HCT116 (cell line): ENCODE data around the gene MID1.

Source experiments
- ATF3 ChIP-seq: IDR thresholded peaks from 2 replicates; pipeline ENCODE4 v1.6.1; 2012
- CEBPB ChIP-seq: IDR thresholded peaks from 2 replicates; pipeline ENCODE4 v1.6.1; 2012; ENCODE audit warnings: low read depth
- EZH2 ChIP-seq: fragments of 200-600 bp; sonication (generic); IDR thresholded peaks from 2 replicates; pipeline ENCODE4 v1.6.1; 2017; ENCODE audit warnings: antibody characterized with exemption, mixed run types
- FOSL1 ChIP-seq: IDR thresholded peaks from 2 replicates; pipeline ENCODE4 v1.6.1; 2012; ENCODE audit warnings: low read depth
- POLR2A ChIP-seq: IDR thresholded peaks from 2 replicates; pipeline ENCODE4 v1.7.0; 2011; ENCODE audit warnings: borderline replicate concordance; ENCODE audit not compliant: insufficient read depth, insufficient read length; ENCODE audit errors: extremely low read depth
- POLR2AphosphoS5 ChIP-seq: IDR thresholded peaks from 2 replicates; pipeline ENCODE4 v1.6.1; 2011; ENCODE audit warnings: mild to moderate bottlenecking, low read depth, low read length, moderate library complexity
- RAD21 ChIP-seq: IDR thresholded peaks from 2 replicates; pipeline ENCODE4 v1.6.1; 2012; ENCODE audit warnings: low read depth, mild to moderate bottlenecking
- REST ChIP-seq: IDR thresholded peaks from 2 replicates; pipeline ENCODE4 v1.6.1; 2012; ENCODE audit warnings: low read depth
- TCF7L2 ChIP-seq: IDR thresholded peaks from 2 replicates; pipeline ENCODE4 v1.7.0; 2011; ENCODE audit warnings: borderline replicate concordance, inconsistent platforms; ENCODE audit not compliant: insufficient read depth, insufficient read length; ENCODE audit errors: extremely low read depth
- ZFX ChIP-seq: fragments of 450-650 bp; IDR thresholded peaks from 2 replicates; pipeline ENCODE4 v1.6.1; 2017
- TF ChIP-seq, protein P1 (sequence below), 3 experiments: fragments of 200-600 bp in 1 of 3; sonication (generic) in 1 of 3; IDR thresholded peaks in 2 of 3; conservative IDR thresholded peaks in 1 of 3; 2 replicates each; pipeline ENCODE4 v1.5.1; 2012 to 2017; ENCODE audit warnings: low read depth in 2 of 3, low read length in 2 of 3, antibody characterized with exemption in 1 of 3, borderline replicate concordance in 1 of 3, control low read depth in 1 of 3, mild to moderate bottlenecking in 1 of 3, mixed read lengths in 1 of 3, mixed run types in 1 of 3, moderate library complexity in 1 of 3; ENCODE audit not compliant: insufficient read depth in 1 of 3

DNA sequence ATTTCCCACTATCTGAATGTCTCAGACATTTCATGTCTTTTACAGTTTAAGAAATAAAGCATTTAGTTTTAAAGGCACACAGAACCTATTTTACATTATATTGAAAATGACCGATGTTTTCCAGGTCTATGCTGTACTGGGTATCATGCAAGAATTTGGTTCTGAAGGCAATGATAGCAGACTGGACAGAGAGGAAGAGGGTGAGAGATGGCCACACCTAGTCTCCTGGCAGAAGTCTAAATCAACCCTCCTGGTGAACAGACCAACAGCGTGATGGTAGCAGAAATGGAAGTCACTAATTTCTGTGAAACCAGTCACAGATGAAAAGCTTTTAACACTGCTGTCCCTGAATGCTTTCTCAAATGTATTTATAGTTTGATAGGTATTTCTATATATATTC is 41.9 kb downstream of the MID1 start:
- TF ChIP-seq EZH2, result no peak
- TF ChIP-seq, protein P1, sequence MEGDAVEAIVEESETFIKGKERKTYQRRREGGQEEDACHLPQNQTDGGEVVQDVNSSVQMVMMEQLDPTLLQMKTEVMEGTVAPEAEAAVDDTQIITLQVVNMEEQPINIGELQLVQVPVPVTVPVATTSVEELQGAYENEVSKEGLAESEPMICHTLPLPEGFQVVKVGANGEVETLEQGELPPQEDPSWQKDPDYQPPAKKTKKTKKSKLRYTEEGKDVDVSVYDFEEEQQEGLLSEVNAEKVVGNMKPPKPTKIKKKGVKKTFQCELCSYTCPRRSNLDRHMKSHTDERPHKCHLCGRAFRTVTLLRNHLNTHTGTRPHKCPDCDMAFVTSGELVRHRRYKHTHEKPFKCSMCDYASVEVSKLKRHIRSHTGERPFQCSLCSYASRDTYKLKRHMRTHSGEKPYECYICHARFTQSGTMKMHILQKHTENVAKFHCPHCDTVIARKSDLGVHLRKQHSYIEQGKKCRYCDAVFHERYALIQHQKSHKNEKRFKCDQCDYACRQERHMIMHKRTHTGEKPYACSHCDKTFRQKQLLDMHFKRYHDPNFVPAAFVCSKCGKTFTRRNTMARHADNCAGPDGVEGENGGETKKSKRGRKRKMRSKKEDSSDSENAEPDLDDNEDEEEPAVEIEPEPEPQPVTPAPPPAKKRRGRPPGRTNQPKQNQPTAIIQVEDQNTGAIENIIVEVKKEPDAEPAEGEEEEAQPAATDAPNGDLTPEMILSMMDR (IDR thresholded peaks at IDR 0.05 in 2 of 3, conservative IDR thresholded peaks at IDR 0.05 in 1 of 3; ENCODE audit: borderline replicate concordance in 1 of 3, insufficient read depth in 1 of 3, low read depth in 2 of 3, low read length in 2 of 3), result no peak
- TF ChIP-seq TCF7L2, result no peak
- no peak for TF ChIP-seq RAD21
- TF ChIP-seq ZFX, result no peak
- no peak for TF ChIP-seq POLR2A
- TF ChIP-seq ATF3, result no peak
- no peak for TF ChIP-seq CEBPB
- no peak for TF ChIP-seq POLR2AphosphoS5
- no peak for TF ChIP-seq REST
- no peak for TF ChIP-seq FOSL1
